Keratinocyte (primary cell): ENCODE results near the gene PRKAR1B. TPM values are rescaled to one million over a fixed set of nuclear protein-coding genes. Genes with fewer than 3 reads are reported as not detected.

Experiments
- DNase-seq: peaks from one replicate; pipeline ENCODE4 v3.0.0-alpha.2; 2011; ENCODE audit warnings: low read depth, missing footprints, low spot score
- FAIRE-seq: peaks from 2 replicates; lab custom pipeline; 2011; peaks lifted over from hg19 to GRCh38; lab: Jason Lieb, UNC
- H2AFZ ChIP-seq: 2 replicates; pipeline ENCODE4 v1.6.0; 2012; ENCODE audit warnings: low read length, control low read depth, inconsistent platforms; ENCODE audit not compliant: control insufficient read depth
- H3K27ac ChIP-seq: 2 replicates; pipeline ENCODE4 v1.5.1; 2011; ENCODE audit warnings: low read length; ENCODE audit not compliant: control insufficient read depth, insufficient read depth
- H3K27me3 ChIP-seq: 3 replicates; pipeline ENCODE4 v1.6.0; 2011; ENCODE audit warnings: low read length; ENCODE audit not compliant: control insufficient read depth, insufficient read depth; ENCODE audit errors: extremely low read depth
- H3K36me3 ChIP-seq, 2 experiments: 2 replicates in 1 of 2; 3 replicates in 1 of 2; pipeline ENCODE4 v1.5.1; 2011; ENCODE audit warnings: low read length in 2 of 2, mild to moderate bottlenecking in 1 of 2; ENCODE audit not compliant: control insufficient read depth in 2 of 2, insufficient read depth in 2 of 2; ENCODE audit errors: extremely low read depth in 1 of 2
- H3K4me1 ChIP-seq: 3 replicates; pipeline ENCODE4 v1.5.1; 2011; ENCODE audit warnings: low read length; ENCODE audit not compliant: control insufficient read depth, insufficient read depth; ENCODE audit errors: extremely low read depth
- H3K4me2 ChIP-seq: 3 replicates; pipeline ENCODE4 v1.6.0; 2011; ENCODE audit warnings: low read depth, low read length; ENCODE audit not compliant: control insufficient read depth, insufficient read depth; ENCODE audit errors: extremely low read depth
- H3K4me3 ChIP-seq, 3 experiments: fragments of 200-600 bp in 1 of 3; sonication (generic) in 1 of 3; 2 replicates in 2 of 3; 3 replicates in 1 of 3; pipeline ENCODE4 v1.5.1; 2011 to 2016; ENCODE audit warnings: low read length in 3 of 3, mild to moderate bottlenecking in 3 of 3, control low read depth in 2 of 3, inconsistent platforms in 1 of 3, low read depth in 1 of 3, mixed read lengths in 1 of 3, mixed run types in 1 of 3, moderate library complexity in 1 of 3; ENCODE audit not compliant: control insufficient read depth in 2 of 3, insufficient read depth in 2 of 3; ENCODE audit errors: extremely low read depth in 1 of 3
- H3K79me2 ChIP-seq: 2 replicates; pipeline ENCODE4 v1.6.0; 2012; ENCODE audit warnings: low read length; ENCODE audit not compliant: control insufficient read depth, insufficient read depth
- H3K9ac ChIP-seq: 3 replicates; pipeline ENCODE4 v1.6.0; 2011; ENCODE audit warnings: low read length; ENCODE audit not compliant: control insufficient read depth, insufficient read depth; ENCODE audit errors: extremely low read depth
- H3K9me1 ChIP-seq: 3 replicates; pipeline ENCODE4 v1.6.0; 2011; ENCODE audit warnings: low read length; ENCODE audit not compliant: control insufficient read depth, insufficient read depth; ENCODE audit errors: extremely low read depth
- H3K9me3 ChIP-seq: 2 replicates; pipeline ENCODE4 v1.5.1; 2012; ENCODE audit warnings: low read depth, low read length; ENCODE audit not compliant: control insufficient read depth
- H4K20me1 ChIP-seq: 3 replicates; pipeline ENCODE4 v1.6.0; 2011; ENCODE audit warnings: low read length; ENCODE audit not compliant: control insufficient read depth, insufficient read depth; ENCODE audit errors: extremely low read depth
- EZH2 ChIP-seq: IDR thresholded peaks from one replicate; pipeline ENCODE4 v1.6.1; 2012; ENCODE audit warnings: inconsistent platforms, mild to moderate bottlenecking, low read length, moderate library complexity
- dilution Hi-C: fragments of 300-500 bp; cut with MboI; formaldehyde crosslinking; loops from one replicate; pipeline ENCODE4 v1.7.0; 2020; ENCODE audit warnings: low sequenced_read_pairs; ENCODE audit not compliant: extremely low pct_ligation_motif_present
- polyA plus RNA-seq, 5 experiments: library from polyadenylated mRNA; depleted of rRNA in 3 of 5; stranded (reverse) in 3 of 5; stranded (forward) in 1 of 5; unstranded in 1 of 5; fragments of >200 nt; gene quantifications; 1 replicate in 1 of 5; 2 replicates in 3 of 5; 3 replicates in 1 of 5; pipeline versions ENCODE4 v1.2.1 to v1.2.3, GENCODE V29; 2011 to 2012; ENCODE audit warnings: missing spikeins in 2 of 5, low read depth in 1 of 5, low replicate concordance in 1 of 5
- TF ChIP-seq, protein P1 (sequence below), 3 experiments: IDR thresholded peaks in 1 of 3; conservative IDR thresholded peaks in 1 of 3; optimal IDR thresholded peaks in 1 of 3; 2 replicates in 2 of 3; 3 replicates in 1 of 3; pipeline versions ENCODE3 to v1.5.1; 2011; ENCODE audit warnings: low read length in 3 of 3, mild to moderate bottlenecking in 3 of 3, moderate library complexity in 2 of 3, control low read depth in 1 of 3, inconsistent platforms in 1 of 3; ENCODE audit not compliant: insufficient read depth in 2 of 3; ENCODE audit errors: extremely low read depth in 1 of 3

The PRKAR1B gene
- polyA plus RNA-seq, 1 donor (not counting 4 experiments of a cell fraction or from before 2014, with no cell fraction given): 10.8 TPM

DNA sequence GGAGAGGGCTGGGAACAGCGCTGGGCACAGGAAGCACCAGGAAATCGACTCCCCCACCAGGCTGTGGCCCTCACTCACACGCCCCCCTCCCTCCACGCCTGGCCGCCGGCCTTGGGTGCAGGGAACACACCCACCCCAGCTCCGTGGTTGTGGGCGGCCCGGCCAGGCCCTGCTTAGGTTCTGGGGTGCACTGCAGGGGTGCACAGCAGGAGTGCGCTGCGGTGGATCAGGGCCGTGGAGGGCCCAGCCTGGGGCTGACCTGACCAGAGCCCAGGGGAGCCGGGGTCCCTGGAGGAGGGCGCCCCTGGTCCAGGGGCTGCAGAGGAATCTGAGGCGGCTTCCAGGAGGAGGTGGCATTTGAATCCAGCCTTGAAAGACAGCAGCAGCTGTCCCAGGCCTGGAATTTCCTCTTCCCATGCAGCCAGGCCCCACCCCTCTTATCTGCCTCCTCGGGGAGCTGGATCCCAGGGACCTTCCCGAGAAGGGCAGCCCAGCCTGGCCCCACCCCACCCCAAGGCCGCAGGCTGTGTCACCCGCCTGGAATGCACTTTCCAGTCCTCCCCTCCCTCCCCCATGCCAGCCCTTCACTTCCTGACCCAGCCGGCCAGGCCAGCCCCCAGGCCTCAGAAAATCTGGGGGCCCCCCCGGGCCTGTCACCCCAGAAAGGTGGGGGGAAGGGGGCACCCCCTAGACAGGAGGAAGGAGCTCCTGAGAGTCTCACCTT is 189.0 kb downstream of the PRKAR1B start:
- H3K27ac ChIP-seq: peak overlapping the region; percentile 95
- dilution Hi-C loops: no loop called here
- peaks cover 5% of the 10 kb centered on the region for H3K27me3 ChIP-seq
- H3K9me3 ChIP-seq: no peaks in the 10 kb centered on the region
- H3K9me1 ChIP-seq: no peaks in the 10 kb centered on the region
- H3K9ac ChIP-seq: peak overlapping the region; percentile 91
- H3K79me2 ChIP-seq: no peaks in the 10 kb centered on the region
- H3K36me3 ChIP-seq: no peaks in the 10 kb centered on the region
- H3K4me1 ChIP-seq: peaks cover 40% of the 10 kb centered on the region
- H3K4me2 ChIP-seq: peak overlapping the region; percentile 94
- DNase-seq (peak; percentile 78), FAIRE-seq (peak; percentile 81)
- TF ChIP-seq, protein P1, sequence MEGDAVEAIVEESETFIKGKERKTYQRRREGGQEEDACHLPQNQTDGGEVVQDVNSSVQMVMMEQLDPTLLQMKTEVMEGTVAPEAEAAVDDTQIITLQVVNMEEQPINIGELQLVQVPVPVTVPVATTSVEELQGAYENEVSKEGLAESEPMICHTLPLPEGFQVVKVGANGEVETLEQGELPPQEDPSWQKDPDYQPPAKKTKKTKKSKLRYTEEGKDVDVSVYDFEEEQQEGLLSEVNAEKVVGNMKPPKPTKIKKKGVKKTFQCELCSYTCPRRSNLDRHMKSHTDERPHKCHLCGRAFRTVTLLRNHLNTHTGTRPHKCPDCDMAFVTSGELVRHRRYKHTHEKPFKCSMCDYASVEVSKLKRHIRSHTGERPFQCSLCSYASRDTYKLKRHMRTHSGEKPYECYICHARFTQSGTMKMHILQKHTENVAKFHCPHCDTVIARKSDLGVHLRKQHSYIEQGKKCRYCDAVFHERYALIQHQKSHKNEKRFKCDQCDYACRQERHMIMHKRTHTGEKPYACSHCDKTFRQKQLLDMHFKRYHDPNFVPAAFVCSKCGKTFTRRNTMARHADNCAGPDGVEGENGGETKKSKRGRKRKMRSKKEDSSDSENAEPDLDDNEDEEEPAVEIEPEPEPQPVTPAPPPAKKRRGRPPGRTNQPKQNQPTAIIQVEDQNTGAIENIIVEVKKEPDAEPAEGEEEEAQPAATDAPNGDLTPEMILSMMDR (optimal IDR thresholded peaks at IDR 0.05 in 1 of 3, IDR thresholded peaks at IDR 0.05 in 1 of 3, conservative IDR thresholded peaks at IDR 0.05 in 1 of 3; ENCODE audit: extremely low read depth in 1 of 3, insufficient read depth in 2 of 3, low read length in 3 of 3): no peak
- no peak for TF ChIP-seq EZH2
- H4K20me1 ChIP-seq: no peaks in the 10 kb centered on the region
- peak overlapping the region; percentile 35 to 74 (median 59) for H3K4me3 ChIP-seq
- no peak overlapping the region for H2AFZ ChIP-seq

DNA sequence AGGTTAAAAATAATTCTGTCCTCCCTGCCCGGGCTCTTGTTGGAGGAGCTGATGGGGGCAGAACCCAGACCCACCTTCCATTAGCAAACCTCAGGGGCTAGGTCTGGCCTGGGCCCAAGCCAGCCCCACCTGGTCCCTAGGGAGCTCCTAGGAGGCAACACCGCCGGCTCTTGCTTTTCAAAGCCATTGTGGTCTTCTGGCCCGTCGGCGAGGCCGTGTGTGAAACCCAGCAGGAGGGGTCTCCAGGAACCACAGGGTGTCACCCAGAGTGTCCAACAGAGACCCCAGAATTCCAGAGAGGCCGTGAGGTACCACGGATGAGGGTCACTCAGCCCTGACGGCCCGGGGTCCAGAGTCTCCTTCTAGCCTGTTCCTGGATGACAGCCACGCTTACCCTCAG is 190.8 kb downstream of the PRKAR1B start:
- no peaks in the 10 kb centered on the region for H3K79me2 ChIP-seq
- no peaks in the 10 kb centered on the region for H3K9me3 ChIP-seq
- H3K27me3 ChIP-seq: peaks cover 5% of the 10 kb centered on the region
- no peak overlapping the region for H3K4me2 ChIP-seq
- H3K36me3 ChIP-seq: no peaks in the 10 kb centered on the region
- H3K27ac ChIP-seq: no peak overlapping the region
- no peak overlapping the region for H3K9ac ChIP-seq
- dilution Hi-C loops: no loop called here
- no peaks in the 10 kb centered on the region for H3K9me1 ChIP-seq
- FAIRE-seq (no peak), DNase-seq (no peak)
- TF ChIP-seq, protein P1 (optimal IDR thresholded peaks at IDR 0.05 in 1 of 3, IDR thresholded peaks at IDR 0.05 in 1 of 3, conservative IDR thresholded peaks at IDR 0.05 in 1 of 3; ENCODE audit: extremely low read depth in 1 of 3, insufficient read depth in 2 of 3, low read length in 3 of 3): no peak
- no peak for TF ChIP-seq EZH2
- H3K4me3 ChIP-seq: no peak overlapping the region
- H4K20me1 ChIP-seq: no peaks in the 10 kb centered on the region
- H2AFZ ChIP-seq: no peak overlapping the region
- peaks cover 27% of the 10 kb centered on the region for H3K4me1 ChIP-seq
